Left forelimb (tissue), 1 donor: ENCODE data around the gene CCDC43.
"Not testable (repeated sequence)": the region's sequence is repeated elsewhere in the genome, so short reads cannot be mapped to it uniquely, and the experiment has no call there.

Source experiments
- DNase-seq: peaks from one replicate; pipeline ENCODE4 v3.0.0-alpha.2; 2018; ENCODE audit warnings: low spot score

CCDC43 gene

DNA sequence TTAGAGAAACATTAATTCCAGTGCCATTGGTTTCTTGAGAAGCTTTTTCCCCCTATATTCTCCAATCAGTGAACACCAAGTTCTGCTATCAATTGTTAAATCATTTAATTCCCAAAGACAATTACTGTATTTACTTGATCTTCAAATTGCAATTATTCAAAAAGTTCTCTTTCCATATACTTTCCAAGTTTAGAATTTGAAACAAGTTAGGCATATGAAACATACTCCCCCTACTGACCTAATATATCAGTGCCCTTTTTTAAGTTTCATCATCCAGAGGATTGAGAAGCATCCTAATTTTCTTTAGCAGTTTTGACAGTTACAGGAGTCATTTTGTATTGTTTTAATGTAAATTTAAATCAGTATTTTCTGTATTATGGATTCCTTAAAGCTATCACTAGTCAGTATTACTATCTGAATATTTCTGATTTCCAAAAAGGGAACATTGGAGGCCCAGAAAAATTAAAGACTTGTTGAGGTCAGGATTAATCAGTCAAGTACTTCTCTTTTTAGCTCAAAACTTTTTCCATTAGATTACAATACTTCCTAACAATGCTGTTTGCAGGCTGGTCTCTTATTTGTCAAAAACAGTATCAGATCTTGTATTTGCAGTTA lies 17.0 kb downstream of the CCDC43 start:
- DNase-seq = no peak

DNA sequence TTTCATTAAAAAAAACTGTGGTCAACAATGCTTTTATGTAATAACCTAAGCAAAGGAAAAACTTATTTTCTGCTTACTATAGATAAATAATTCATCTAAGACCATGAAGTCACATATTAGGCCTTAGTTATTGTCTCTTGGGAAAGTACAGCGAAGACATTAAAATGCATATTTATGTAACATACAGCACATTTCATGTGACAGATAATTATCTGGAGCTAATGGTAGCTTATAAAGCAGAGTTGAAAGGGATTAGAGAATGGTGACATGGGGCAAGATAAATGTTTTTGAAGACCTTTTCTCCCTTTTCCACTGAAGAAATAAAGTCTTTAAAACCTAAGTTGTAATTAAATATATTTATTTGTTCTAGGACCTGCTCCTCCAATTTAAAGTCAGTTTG lies 23.6 kb downstream of the CCDC43 start:
- no peak for DNase-seq

DNA sequence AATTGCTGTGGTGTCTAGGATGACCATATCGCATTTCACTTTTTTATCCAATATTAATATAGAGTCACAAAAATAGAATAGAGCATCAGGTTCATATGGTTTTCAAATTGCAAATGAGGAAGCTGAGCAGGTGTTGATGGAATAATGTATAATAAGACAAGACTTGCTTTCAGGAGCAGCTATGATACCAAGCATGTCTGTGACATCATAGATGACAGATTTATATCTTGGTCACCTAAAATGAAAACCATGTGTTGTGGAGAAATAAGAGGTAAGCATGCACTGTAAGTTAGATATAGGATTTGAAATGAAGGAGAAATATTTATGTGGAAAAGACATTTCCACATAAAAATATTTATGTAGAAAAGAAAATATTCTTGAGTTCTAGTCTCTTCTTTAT lies 24.7 kb downstream of the CCDC43 start:
- no peak for DNase-seq

DNA sequence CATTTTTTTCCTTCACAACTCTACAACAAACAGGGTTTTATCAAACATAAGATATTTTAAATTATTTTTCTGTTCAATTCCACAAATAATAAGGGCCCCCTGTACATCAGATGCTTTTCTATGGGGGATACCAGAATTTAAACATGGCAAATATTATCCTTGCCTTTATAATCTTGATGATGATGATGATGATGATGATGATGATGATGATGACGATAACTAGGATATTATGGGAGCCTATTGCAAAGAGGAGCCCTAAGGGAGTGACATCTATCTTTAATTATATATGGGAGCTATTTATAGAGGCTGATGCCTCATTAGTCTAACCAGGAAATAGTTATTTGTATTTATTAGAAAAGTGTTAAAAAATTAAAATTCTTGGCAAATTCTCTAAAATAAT lies 26.5 kb downstream of the CCDC43 start:
- DNase-seq = no peak

GRCh38 chr17:44661835-44662234 lies 27.7 kb downstream of the CCDC43 start:
- DNase-seq = no peak

GRCh38 chr17:44655983-44656710 lies 33.4 kb downstream of the CCDC43 start, which contains the start of gene MEIOC:
Gene MEIOC (plus strand): TSS chr17:44656468. CDS start chr17:44656614, 146 bp downstream.
- no peak for DNase-seq

DNA sequence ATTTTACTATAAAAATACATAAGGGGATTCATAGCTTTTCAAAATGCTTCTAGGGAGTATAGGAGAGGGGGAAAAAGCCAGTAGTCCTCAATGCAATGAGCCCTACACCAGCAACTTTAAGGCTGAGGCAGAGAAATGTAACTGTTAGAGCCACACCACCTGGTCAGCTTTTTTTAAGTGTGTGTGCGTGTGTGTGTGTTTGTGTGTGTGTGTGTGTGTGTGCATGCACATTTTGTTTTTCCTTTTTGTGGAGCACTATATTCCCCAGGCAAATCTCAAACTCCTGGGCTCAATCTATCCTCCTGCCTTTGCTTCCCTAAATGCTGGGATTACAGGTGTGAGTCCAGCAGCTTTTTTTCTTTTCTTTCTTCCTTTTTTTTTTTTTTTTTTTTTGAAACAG lies 35.6 kb downstream of the CCDC43 start:
- DNase-seq = no peak

GRCh38 chr17:44653384-44653783 lies 36.2 kb downstream of the CCDC43 start:
- DNase-seq = no peak

- no peak for DNase-seq
These were observed 36.8 kb downstream of the CCDC43 start for GRCh38 chr17:44652727-44653126.

- DNase-seq = no peak
These were observed 38.3 kb downstream of the CCDC43 start for GRCh38 chr17:44651228-44651627.

- no peak for DNase-seq
These were observed 40.6 kb downstream of the CCDC43 start for GRCh38 chr17:44648963-44649362.

DNA sequence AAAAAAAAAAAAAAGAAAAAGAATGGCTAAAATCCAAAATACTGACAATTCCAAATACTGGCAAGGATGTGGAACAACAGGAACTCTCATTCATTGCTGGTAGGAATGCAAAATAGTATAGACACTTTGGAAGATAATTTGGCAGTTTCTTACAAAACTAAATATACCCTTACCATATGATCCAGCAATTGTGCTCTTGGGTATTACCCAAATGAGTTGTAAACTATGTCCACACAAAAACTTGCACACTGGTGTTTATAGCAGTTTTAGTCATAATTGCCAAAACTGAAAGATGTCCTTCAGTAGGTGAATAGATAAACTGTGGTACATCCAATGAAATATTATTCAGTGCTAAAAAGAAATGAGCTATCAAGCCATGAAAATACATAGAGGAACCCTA lies 41.8 kb downstream of the CCDC43 start:
- no peak for DNase-seq

DNA sequence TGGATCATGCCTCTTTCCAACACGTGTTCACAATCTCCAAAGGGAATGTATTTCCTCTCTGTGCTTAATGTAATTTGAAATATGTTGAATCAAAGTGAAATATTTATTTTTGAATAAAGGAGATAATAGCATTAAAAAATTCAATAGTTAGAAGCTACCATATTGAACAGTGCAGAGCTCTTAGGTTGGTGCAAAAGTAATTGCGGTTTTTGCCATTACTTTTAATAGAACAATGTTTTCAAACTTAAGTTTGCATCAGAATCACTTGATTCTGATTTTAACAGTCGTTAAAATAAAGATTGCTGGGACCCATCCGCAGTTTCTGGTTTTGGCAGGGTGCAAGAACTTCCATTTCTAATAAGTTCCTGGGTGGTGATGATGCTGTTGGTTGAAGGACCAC lies 43.3 kb downstream of the CCDC43 start:
- no peak for DNase-seq

DNA sequence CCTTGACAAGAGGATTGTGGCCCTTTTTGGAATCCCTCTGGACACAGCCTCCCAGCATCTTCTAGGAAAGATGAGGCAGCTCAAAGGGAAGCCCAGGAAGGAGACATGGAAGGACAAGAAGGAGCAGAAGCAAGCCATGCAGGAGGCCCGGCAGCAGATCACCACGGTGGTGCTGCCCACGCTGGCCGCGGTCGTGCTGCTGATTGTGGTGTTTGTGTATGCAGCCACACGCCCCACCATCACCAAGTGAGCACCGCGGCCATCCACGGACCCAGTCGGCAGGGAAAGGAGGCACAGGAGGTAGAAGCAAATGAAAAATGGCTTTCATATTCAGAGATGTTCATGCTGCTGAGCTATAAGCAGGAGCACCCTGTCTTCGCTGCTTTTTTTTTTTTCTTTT lies 44.2 kb downstream of the CCDC43 start:
- DNase-seq = no peak

DNA sequence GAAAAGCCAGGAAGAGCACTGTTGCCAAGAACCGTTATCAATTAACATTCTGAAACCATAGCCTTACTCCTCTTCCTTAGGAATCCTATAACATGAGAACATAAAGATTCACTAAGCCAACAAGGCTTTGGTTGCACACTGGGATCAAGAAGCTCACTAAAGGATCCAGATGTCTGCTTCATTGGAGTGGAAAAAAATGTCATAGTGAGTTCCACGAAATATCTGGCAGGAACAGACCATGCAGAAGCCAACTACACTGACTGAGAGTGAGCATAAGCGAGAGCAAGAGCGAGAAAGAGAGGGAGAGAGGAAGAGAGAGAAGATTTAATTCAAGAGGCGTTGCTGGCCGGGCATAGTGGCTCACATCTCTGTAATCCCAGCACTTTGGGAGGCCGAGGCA lies 46.7 kb downstream of the CCDC43 start:
- DNase-seq = peak; percentile 72

GRCh38 chr17:44637066-44637465 lies 52.5 kb downstream of the CCDC43 start:
- DNase-seq = no peak

GRCh38 chr17:44636562-44636961 lies 53.0 kb downstream of the CCDC43 start:
- DNase-seq = no peak

- not testable (repeated sequence) for DNase-seq
These were observed 55.2 kb downstream of the CCDC43 start for GRCh38 chr17:44634401-44634800.

- DNase-seq = no peak
These were observed 55.6 kb downstream of the CCDC43 start for GRCh38 chr17:44633998-44634397.

DNA sequence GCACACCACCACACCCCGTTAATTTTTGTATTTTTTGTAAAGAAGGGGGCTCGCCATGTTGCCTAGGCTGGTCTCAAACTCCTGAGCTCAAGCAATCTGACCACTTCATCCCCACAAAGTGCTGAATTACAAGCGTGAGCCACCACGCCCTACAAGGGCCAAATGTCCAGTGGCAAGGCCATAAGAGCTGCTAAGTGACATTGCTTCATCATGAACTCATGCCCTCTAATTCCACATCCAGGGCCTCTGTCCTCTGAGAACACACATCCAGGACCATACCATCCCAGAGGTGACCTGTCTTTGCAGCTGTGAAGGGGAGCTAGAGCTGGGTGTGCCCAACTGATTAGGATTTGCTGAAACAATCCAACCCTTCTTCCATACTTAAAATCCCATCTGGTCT lies 58.9 kb downstream of the CCDC43 start:
- DNase-seq = no peak

DNA sequence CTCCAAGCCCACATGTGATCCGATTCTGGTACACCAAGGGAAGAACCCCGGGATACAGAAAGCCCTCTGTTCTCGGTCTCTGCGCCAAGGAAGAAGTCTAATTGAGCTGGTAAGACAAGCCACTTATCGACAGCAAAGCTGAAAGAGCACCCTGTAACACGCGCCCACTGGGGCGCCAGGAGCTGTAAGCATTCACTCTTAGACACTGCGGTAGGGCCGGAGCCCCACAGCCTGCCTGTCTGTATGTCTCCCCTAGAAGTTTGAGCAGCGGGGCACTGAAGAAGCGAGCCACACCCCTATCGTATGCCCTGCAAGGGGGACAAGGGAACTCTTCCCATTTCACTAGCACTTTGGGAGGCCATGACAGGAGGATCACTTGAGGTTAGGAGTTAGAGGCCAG lies 60.3 kb downstream of the CCDC43 start:
- no peak for DNase-seq

DNA sequence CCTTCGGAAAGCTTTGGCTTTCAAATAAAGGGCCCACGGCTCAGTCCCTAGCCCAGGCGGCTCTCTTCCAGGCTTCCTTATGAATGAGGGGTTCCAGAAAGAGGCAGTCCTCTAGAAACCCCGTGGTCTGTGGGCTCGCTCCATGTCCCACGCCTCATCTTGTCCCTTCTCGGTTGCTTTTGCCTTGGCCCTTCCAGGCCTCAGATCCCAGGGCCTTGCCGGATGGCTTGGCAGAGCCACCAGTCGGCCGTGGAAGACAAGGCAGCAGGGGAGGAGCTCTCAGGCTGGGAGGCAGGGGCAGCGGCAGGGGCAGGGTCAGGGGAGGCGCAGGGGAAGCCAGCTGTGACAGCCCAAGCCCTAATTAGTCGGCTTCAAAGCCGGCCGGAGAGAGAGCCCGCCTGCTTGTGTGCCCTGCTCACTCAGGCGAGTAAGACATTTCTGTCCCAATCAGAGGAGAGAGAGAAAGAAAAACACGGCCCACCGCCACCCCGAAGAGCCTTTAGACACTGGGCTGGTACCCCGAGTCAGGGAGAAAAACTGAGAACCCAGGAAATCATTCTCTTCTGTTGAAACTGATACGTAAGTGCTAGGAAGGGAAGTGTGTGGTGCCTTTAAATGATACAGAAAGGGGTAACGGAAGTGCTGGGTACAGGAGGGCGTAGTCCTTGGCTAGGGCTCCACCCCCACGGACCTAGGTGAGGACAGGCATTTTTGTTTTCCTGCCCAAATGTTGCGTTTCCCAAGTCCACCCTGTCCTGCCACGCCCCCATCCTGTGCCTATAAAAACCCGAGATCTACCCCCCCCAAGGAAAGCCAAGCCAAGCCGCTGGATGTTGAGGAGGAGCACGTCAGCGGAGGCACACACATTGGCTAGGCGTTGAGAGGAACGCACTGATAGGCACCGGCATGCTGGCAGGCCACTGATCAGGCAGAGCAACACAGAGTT lies 61.1 kb downstream of the CCDC43 start:
- peak; percentile 73 for DNase-seq
